ENCODE data around the gene CD40. TPM values are rescaled to one million over a fixed set of nuclear protein-coding genes. Genes with fewer than 3 reads are reported as not detected.

Gene CD40
- total RNA-seq, 1 donor from 2014 or later: 1.2 TPM

GRCh38 chr20:46104262-46104661 lies 13.9 kb upstream of the CD40 start:
- peaks cover 11% of the 10 kb centered on the region for H3K36me3 Mint-ChIP-seq (ENCODE audit: unreplicated experiment)
- TF ChIP-seq CTCF (IDR thresholded peaks at IDR 0.05; ENCODE audit: partially characterized antibody, unreplicated experiment): no peak
- DNase-seq: no peak
- H3K4me3 Mint-ChIP-seq (ENCODE audit: unreplicated experiment): no peak overlapping the region
- peaks cover 2% of the 10 kb centered on the region for H3K27me3 Mint-ChIP-seq (ENCODE audit: unreplicated experiment)
- H3K4me1 Mint-ChIP-seq (ENCODE audit: low read depth, unreplicated experiment): no peaks in the 10 kb centered on the region
- H3K27ac Mint-ChIP-seq (ENCODE audit: unreplicated experiment): no peak overlapping the region
- peaks cover 3% of the 10 kb centered on the region for H3K9me3 Mint-ChIP-seq (ENCODE audit: unreplicated experiment)

GRCh38 chr20:46107061-46107460 lies 11.1 kb upstream of the CD40 start:
- no peak for TF ChIP-seq CTCF (IDR thresholded peaks at IDR 0.05; ENCODE audit: partially characterized antibody, unreplicated experiment)
- Mint-ChIP-seq H3K27me3 (ENCODE audit: unreplicated experiment) (peaks cover 4% of the 10 kb centered on the region), H3K4me1 (ENCODE audit: low read depth, unreplicated experiment) (peaks cover 6% of the 10 kb centered on the region), H3K27ac (ENCODE audit: unreplicated experiment) (no peak overlapping the region), H3K4me3 (ENCODE audit: unreplicated experiment) (no peak overlapping the region), H3K36me3 (ENCODE audit: unreplicated experiment) (peaks cover 6% of the 10 kb centered on the region), H3K9me3 (ENCODE audit: unreplicated experiment) (peaks cover 1% of the 10 kb centered on the region)
- no peak for DNase-seq

GRCh38 chr20:46108435-46108841 lies 9.7 kb upstream of the CD40 start:
- H3K9me3 Mint-ChIP-seq (ENCODE audit: unreplicated experiment): peaks cover 2% of the 10 kb centered on the region
- H3K4me1 Mint-ChIP-seq (ENCODE audit: low read depth, unreplicated experiment): peaks cover 6% of the 10 kb centered on the region
- DNase-seq: no peak
- H3K4me3 Mint-ChIP-seq (ENCODE audit: unreplicated experiment): no peak overlapping the region
- TF ChIP-seq CTCF (IDR thresholded peaks at IDR 0.05; ENCODE audit: partially characterized antibody, unreplicated experiment): no peak
- no peaks in the 10 kb centered on the region for H3K36me3 Mint-ChIP-seq (ENCODE audit: unreplicated experiment)
- no peak overlapping the region for H3K27ac Mint-ChIP-seq (ENCODE audit: unreplicated experiment)
- peaks cover 4% of the 10 kb centered on the region for H3K27me3 Mint-ChIP-seq (ENCODE audit: unreplicated experiment)

GRCh38 chr20:46108976-46109375 lies 9.1 kb upstream of the CD40 start:
- H3K27ac Mint-ChIP-seq (ENCODE audit: unreplicated experiment): no peak overlapping the region
- no peak for DNase-seq
- peaks cover 4% of the 10 kb centered on the region for H3K27me3 Mint-ChIP-seq (ENCODE audit: unreplicated experiment)
- peaks cover 3% of the 10 kb centered on the region for H3K9me3 Mint-ChIP-seq (ENCODE audit: unreplicated experiment)
- no peak for TF ChIP-seq CTCF (IDR thresholded peaks at IDR 0.05; ENCODE audit: partially characterized antibody, unreplicated experiment)
- no peaks in the 10 kb centered on the region for H3K36me3 Mint-ChIP-seq (ENCODE audit: unreplicated experiment)
- H3K4me1 Mint-ChIP-seq (ENCODE audit: low read depth, unreplicated experiment): peaks cover 6% of the 10 kb centered on the region
- H3K4me3 Mint-ChIP-seq (ENCODE audit: unreplicated experiment): no peak overlapping the region

- no peak for TF ChIP-seq CTCF (IDR thresholded peaks at IDR 0.05; ENCODE audit: partially characterized antibody, unreplicated experiment)
- DNase-seq: no peak
- H3K27me3 Mint-ChIP-seq (ENCODE audit: unreplicated experiment): peaks cover 6% of the 10 kb centered on the region
- peak overlapping the region; percentile 53 for H3K4me3 Mint-ChIP-seq (ENCODE audit: unreplicated experiment)
- H3K9me3 Mint-ChIP-seq (ENCODE audit: unreplicated experiment): peaks cover 10% of the 10 kb centered on the region
- peak overlapping the region; percentile 57 for H3K27ac Mint-ChIP-seq (ENCODE audit: unreplicated experiment)
- peaks cover 6% of the 10 kb centered on the region for H3K4me1 Mint-ChIP-seq (ENCODE audit: low read depth, unreplicated experiment)
- H3K36me3 Mint-ChIP-seq (ENCODE audit: unreplicated experiment): peaks cover 7% of the 10 kb centered on the region
Observed at GRCh38 chr20:46111028-46111835, 6.9 kb upstream of the CD40 start.

Data from glutamatergic neuron (in vitro differentiated cells).